ENCODE data around the gene REN. TPM values are rescaled to one million over a fixed set of nuclear protein-coding genes. Genes with fewer than 3 reads are reported as not detected.

Gene REN
- total and polyA plus RNA-seq, 7 donors = not detected

DNA sequence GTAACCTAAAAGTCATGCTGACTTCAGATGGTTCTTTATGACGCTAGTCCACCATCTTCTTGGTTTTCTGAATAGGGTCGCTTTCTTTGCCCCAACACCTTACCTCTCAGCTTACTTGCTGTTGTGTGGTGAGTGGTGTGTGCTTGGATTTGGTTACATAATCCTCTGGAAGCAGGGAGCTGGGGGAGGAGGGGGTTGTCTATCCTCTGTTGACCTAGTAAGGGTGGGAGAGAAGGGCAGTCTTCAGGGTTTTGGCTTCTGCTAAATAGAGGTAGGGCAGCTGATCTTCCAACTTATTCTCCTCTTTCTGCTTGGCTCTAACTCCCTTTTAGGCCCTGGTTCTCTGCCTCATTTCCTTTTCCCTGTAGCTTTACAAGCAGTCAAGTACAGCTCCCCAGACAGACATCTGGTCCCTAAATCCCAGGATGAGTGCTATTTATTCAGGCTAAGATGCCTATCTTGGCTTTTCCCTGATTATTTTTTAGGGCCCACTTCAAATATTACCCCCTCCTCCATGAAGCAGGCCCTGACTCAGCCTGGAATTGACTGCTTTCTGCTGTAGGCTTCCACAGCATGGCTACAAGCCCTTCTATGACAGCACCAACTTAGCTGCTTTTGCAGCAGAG lies 6.4 kb upstream of the REN start:
- Histone ChIP-seq H3K27me3 (ENCODE audit: insufficient read depth in 3 of 3, low read length in 2 of 3) (peaks cover 0 to 3% (median 2%) of the 10 kb centered on the region in 3 donors), H3K9me3 (no peaks in the 10 kb centered on the region), H3K4me1 (no peaks in the 10 kb centered on the region), H3K36me3 (ENCODE audit: insufficient read depth in 1 of 2, low read depth in 1 of 2) (no peaks in the 10 kb centered on the region), H3K27ac (no peak overlapping the region), H3K4me3 (no peak overlapping the region)
- intact Hi-C loops (cut with DNase I) = no loop called here
- ATAC-seq = no peak
- DNase-seq = no peak
- TF ChIP-seq, protein P1, sequence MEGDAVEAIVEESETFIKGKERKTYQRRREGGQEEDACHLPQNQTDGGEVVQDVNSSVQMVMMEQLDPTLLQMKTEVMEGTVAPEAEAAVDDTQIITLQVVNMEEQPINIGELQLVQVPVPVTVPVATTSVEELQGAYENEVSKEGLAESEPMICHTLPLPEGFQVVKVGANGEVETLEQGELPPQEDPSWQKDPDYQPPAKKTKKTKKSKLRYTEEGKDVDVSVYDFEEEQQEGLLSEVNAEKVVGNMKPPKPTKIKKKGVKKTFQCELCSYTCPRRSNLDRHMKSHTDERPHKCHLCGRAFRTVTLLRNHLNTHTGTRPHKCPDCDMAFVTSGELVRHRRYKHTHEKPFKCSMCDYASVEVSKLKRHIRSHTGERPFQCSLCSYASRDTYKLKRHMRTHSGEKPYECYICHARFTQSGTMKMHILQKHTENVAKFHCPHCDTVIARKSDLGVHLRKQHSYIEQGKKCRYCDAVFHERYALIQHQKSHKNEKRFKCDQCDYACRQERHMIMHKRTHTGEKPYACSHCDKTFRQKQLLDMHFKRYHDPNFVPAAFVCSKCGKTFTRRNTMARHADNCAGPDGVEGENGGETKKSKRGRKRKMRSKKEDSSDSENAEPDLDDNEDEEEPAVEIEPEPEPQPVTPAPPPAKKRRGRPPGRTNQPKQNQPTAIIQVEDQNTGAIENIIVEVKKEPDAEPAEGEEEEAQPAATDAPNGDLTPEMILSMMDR (IDR thresholded peaks at IDR 0.05) = no peak
- WGBS, 3 donors = 77 to 91% (median 91%) methylated on average over 2 of the region's 2 CpGs

DNA sequence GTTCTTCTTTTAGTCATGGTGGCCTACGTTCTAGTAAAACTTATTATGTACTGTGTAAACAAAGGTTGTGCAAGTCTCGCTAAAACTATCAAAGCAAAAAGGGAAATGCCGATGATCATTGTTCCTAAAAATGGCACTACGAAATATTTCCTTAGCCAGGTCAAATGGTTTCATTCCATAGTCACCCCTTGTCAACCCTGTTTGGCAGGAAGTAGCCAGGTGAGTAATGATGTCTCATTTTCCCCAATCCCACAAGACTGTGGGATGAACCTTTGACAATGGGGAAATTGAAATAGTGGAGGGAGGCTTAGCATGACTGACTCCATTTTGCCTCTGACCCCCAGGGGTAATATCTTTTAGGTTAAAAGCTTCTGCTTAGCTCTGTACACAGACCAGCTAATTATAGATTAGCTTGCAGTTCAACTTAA lies 5.6 kb upstream of the REN start:
- intact Hi-C loops (cut with DNase I) = no loop called here
- peaks cover 0 to 3% (median 0%) of the 10 kb centered on the region in 3 donors for H3K27me3 ChIP-seq (ENCODE audit: insufficient read depth in 3 of 3, low read length in 2 of 3)
- WGBS, 3 donors = 56 to 71% (median 64%) methylated on average over 4 of the region's 4 CpGs
- no peaks in the 10 kb centered on the region for H3K9me3 ChIP-seq
- DNase-seq = no peak
- TF ChIP-seq, protein P1 (IDR thresholded peaks at IDR 0.05) = no peak
- H3K4me1 ChIP-seq = no peaks in the 10 kb centered on the region
- no peaks in the 10 kb centered on the region for H3K36me3 ChIP-seq (ENCODE audit: insufficient read depth in 1 of 2, low read depth in 1 of 2)
- H3K27ac ChIP-seq = no peak overlapping the region
- no peak for ATAC-seq
- H3K4me3 ChIP-seq = no peak overlapping the region

DNA sequence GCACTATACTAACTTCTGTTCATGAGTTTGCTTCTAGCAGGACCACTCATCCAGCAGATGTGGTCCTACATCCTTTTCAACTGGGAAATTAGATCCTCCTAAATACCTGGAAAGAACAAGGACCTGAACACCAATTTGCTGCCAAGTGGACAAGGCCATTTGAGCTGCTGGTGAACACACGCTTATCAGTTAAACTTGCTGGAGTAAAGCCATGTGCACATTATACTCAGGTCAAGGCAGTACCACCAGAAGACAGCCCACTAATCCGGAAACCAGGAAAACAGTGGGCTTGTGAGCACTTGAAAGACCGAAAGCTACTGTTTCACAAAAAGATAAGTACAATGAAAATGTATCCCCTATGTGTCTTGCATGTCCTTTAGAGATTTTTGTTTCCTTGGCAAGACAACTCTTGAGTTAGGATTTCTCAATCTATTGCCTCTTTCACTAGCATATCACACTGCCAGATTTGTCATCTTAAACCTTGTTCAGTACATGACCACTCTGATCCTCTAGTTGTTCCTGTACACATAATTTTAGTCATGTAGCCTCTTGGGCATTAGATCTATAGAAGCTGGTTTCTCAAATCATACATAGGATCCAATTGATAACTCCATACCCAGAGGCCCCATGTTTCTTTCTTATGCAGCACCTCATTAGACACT lies 4.5 kb upstream of the REN start:
- Histone ChIP-seq H3K36me3 (ENCODE audit: insufficient read depth in 1 of 2, low read depth in 1 of 2) (no peaks in the 10 kb centered on the region), H3K4me1 (no peaks in the 10 kb centered on the region), H3K27ac (no peak overlapping the region), H3K27me3 (ENCODE audit: insufficient read depth in 3 of 3, low read length in 2 of 3) (peaks cover 0 to 3% (median 0%) of the 10 kb centered on the region in 3 donors), H3K9me3 (no peaks in the 10 kb centered on the region), H3K4me3 (no peak overlapping the region)
- no peak for DNase-seq
- intact Hi-C loops (cut with DNase I) = no loop called here
- TF ChIP-seq, protein P1 (IDR thresholded peaks at IDR 0.05) = no peak
- ATAC-seq = no peak
- WGBS, 3 donors = 82 to 87% (median 87%) methylated on average over 3 of the region's 3 CpGs

DNA sequence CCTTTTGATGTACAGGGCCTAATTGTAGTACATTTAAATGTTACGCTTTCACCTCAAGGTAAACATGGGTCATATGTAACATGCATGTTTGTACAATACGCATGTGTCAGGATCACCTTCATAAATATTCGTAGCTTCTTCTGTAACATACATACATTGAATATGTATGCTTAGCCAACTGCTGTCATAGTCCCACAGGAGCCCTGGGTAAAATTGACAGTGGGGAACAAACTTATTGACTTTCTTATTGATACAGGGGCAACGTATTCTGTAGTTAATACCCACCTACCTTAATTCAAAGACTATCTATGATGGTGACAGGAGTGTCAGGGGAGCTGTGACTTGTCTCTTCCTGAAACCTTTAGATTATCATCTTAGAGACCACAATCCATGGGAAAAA lies 3.7 kb upstream of the REN start:
- intact Hi-C loops (cut with DNase I) = no loop called here
- Histone ChIP-seq H3K9me3 (no peaks in the 10 kb centered on the region), H3K36me3 (ENCODE audit: insufficient read depth in 1 of 2, low read depth in 1 of 2) (no peaks in the 10 kb centered on the region), H3K4me1 (no peaks in the 10 kb centered on the region), H3K27me3 (ENCODE audit: insufficient read depth in 3 of 3, low read length in 2 of 3) (peaks cover 0 to 3% (median 0%) of the 10 kb centered on the region in 3 donors), H3K27ac (no peak overlapping the region), H3K4me3 (no peak overlapping the region)
- TF ChIP-seq, protein P1 (IDR thresholded peaks at IDR 0.05) = no peak
- DNase-seq = no peak
- WGBS, 3 donors = 80 to 90% (median 88%) methylated on average over 4 of the region's 4 CpGs
- no peak for ATAC-seq

All from psoas muscle (tissue), 8 donors.